Measurements from ENCODE around the gene SNX30. TPM values are rescaled to one million over a fixed set of nuclear protein-coding genes. Genes with fewer than 3 reads are reported as not detected.

Gene SNX30
- total RNA-seq, 1 donor from 2014 or later, result 18.2 TPM

DNA sequence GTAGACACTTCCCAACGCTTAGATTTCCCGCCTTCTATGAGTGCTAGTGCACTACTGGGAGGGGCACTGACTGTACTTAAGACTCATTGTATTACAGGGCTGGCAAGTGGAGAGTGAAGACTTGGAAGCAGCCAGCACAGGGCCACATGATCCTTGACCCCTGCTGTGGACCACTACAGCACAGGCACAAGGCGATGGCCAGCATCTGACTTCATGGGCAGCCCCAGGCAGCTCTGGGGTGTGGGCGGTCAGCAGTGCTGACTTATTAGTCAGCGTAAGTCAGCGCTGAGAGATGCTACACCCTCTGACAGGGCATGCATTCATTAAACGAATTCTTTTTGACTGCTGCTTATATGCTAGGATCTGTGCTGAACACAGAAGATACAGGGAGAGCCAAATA is 130.8 kb downstream of the SNX30 start:
- H3K36me3 Mint-ChIP-seq (ENCODE audit: unreplicated experiment), result peaks cover 12% of the 10 kb centered on the region
- H3K4me3 Mint-ChIP-seq (ENCODE audit: unreplicated experiment), result no peak overlapping the region
- H3K9me3 Mint-ChIP-seq (ENCODE audit: unreplicated experiment), result no peaks in the 10 kb centered on the region
- no peak overlapping the region for H3K27ac Mint-ChIP-seq (ENCODE audit: unreplicated experiment)
- H3K27me3 Mint-ChIP-seq (ENCODE audit: unreplicated experiment), result no peaks in the 10 kb centered on the region
- TF ChIP-seq CTCF (IDR thresholded peaks at IDR 0.05), result no peak
- DNase-seq (ENCODE audit: extremely low spot score, unreplicated experiment), result no peak
- peaks cover 27% of the 10 kb centered on the region for H3K4me1 Mint-ChIP-seq (ENCODE audit: unreplicated experiment)

DNA sequence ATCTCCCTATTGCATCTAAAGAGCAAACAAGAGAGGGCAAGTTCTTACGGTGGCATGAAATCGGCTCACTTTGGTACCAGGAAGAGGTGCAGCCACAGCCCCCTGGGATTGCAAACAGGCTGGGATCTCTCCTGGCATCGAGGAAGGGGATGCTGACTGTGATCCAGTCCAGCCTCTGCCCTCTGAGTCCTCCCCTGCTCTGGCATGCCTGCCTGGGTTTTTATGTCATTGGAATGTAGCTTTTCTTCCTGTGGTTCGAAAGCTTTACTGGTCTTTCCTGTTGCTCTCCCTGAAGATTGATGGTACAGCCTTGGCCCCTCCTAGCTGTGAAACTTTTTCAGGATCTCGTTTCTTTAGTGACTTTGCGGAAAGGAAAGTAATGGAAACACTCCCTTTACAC is 133.5 kb downstream of the SNX30 start:
- Mint-ChIP-seq H3K36me3 (ENCODE audit: unreplicated experiment) (no peaks in the 10 kb centered on the region), H3K4me1 (ENCODE audit: unreplicated experiment) (peaks cover 27% of the 10 kb centered on the region), H3K9me3 (ENCODE audit: unreplicated experiment) (no peaks in the 10 kb centered on the region), H3K27me3 (ENCODE audit: unreplicated experiment) (no peaks in the 10 kb centered on the region), H3K4me3 (ENCODE audit: unreplicated experiment) (no peak overlapping the region), H3K27ac (ENCODE audit: unreplicated experiment) (no peak overlapping the region)
- DNase-seq (ENCODE audit: extremely low spot score, unreplicated experiment), result no peak
- TF ChIP-seq CTCF (IDR thresholded peaks at IDR 0.05), result no peak

DNA sequence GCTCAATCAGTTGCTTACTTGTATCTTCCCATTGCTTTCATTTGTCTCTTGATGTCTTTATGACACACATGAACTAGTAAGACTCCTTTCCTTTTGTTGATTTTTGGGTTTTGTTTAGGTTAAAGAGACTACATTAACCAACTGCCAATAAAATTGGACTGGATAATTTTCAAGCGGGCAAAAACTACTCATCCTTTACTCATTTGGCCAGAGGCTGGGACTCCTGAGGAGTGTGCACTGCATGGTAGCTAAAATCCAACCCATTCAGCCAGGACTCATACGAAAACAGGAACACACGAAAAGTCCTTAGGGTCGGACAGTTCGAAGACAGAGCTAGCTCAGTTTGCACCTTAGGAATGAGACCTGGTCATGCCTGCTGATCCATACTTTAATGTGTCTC is 134.2 kb downstream of the SNX30 start:
- H3K4me3 Mint-ChIP-seq (ENCODE audit: unreplicated experiment), result no peak overlapping the region
- no peak for DNase-seq (ENCODE audit: extremely low spot score, unreplicated experiment)
- no peak for TF ChIP-seq CTCF (IDR thresholded peaks at IDR 0.05)
- H3K4me1 Mint-ChIP-seq (ENCODE audit: unreplicated experiment), result peaks cover 27% of the 10 kb centered on the region
- H3K27ac Mint-ChIP-seq (ENCODE audit: unreplicated experiment), result no peak overlapping the region
- H3K27me3 Mint-ChIP-seq (ENCODE audit: unreplicated experiment), result peaks cover 1% of the 10 kb centered on the region
- H3K9me3 Mint-ChIP-seq (ENCODE audit: unreplicated experiment), result no peaks in the 10 kb centered on the region
- no peaks in the 10 kb centered on the region for H3K36me3 Mint-ChIP-seq (ENCODE audit: unreplicated experiment)

DNA sequence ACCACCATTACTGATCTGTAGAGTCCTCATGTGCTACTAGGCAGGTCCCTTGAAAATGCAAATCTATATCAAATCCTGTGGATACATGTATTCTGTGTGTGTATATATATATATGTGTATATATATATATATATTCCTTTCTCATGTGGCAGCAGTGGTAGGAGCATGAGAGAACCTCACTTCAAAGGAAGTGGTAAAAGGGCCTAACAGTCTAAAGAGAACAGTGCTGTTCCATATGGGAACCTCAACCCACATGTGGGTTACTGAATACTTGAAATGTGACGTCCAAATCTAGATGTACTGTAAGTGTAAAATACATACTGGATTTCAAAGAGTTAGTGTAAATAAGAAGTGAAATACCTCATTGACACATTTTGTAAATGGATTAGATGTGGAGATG is 134.8 kb downstream of the SNX30 start:
- DNase-seq (ENCODE audit: extremely low spot score, unreplicated experiment), result no peak
- no peak overlapping the region for H3K4me3 Mint-ChIP-seq (ENCODE audit: unreplicated experiment)
- peaks cover 29% of the 10 kb centered on the region for H3K4me1 Mint-ChIP-seq (ENCODE audit: unreplicated experiment)
- H3K36me3 Mint-ChIP-seq (ENCODE audit: unreplicated experiment), result no peaks in the 10 kb centered on the region
- peaks cover 5% of the 10 kb centered on the region for H3K27me3 Mint-ChIP-seq (ENCODE audit: unreplicated experiment)
- H3K9me3 Mint-ChIP-seq (ENCODE audit: unreplicated experiment), result no peaks in the 10 kb centered on the region
- TF ChIP-seq CTCF (IDR thresholded peaks at IDR 0.05), result no peak
- H3K27ac Mint-ChIP-seq (ENCODE audit: unreplicated experiment), result no peak overlapping the region

DNA sequence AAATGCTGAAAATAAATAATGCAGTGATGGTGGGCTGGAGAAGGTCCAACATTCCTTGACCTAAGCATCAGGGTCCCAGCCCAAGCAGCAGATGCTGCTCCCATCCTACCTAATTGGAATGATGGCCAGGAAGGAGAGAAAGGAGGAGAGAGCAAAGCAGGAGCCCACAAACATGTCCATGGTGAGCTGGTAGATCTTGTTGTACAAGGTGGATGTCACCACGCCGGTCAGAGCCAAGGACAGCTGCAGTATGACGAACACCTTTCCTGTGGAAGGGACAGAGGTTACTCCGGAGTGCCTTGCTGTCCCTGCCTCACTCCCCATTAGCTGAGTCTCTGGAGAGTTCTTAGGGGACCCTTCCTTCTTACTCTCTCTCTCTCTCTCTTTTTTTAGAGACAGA is 135.8 kb downstream of the SNX30 start:
- DNase-seq (ENCODE audit: extremely low spot score, unreplicated experiment), result no peak
- Mint-ChIP-seq H3K27me3 (ENCODE audit: unreplicated experiment) (peaks cover 5% of the 10 kb centered on the region), H3K36me3 (ENCODE audit: unreplicated experiment) (no peaks in the 10 kb centered on the region), H3K27ac (ENCODE audit: unreplicated experiment) (no peak overlapping the region), H3K9me3 (ENCODE audit: unreplicated experiment) (no peaks in the 10 kb centered on the region), H3K4me3 (ENCODE audit: unreplicated experiment) (no peak overlapping the region), H3K4me1 (ENCODE audit: unreplicated experiment) (peaks cover 26% of the 10 kb centered on the region)
- no peak for TF ChIP-seq CTCF (IDR thresholded peaks at IDR 0.05)
